Liver (tissue), 3 donors: ENCODE results near the gene USP49.

Source experiments
- ATF3 ChIP-seq: IDR thresholded peaks from 2 replicates; pipeline ENCODE4 v1.6.1; 2016; ENCODE audit warnings: antibody characterized with exemption
- CTCF ChIP-seq: fragments of 150-350 bp; IDR thresholded peaks from 2 replicates; pipeline ENCODE4 v1.5.1; 2017; ENCODE audit warnings: improper control_type of control experiment, low read depth, low read length; ENCODE audit not compliant: missing input control
- EGR1 ChIP-seq, 2 donors: IDR thresholded peaks; 2 replicates each; pipeline ENCODE4 v1.6.1; 2016 to 2018; ENCODE audit warnings: antibody characterized with exemption in 2 of 2, low read depth in 2 of 2
- RXRA ChIP-seq, 2 donors: IDR thresholded peaks; 2 replicates each; pipeline ENCODE4 v1.6.1; 2017 to 2018; ENCODE audit warnings: antibody characterized with exemption in 2 of 2, mild to moderate bottlenecking in 1 of 2
- SP1 ChIP-seq: IDR thresholded peaks from 2 replicates; pipeline ENCODE4 v1.6.1; 2018; ENCODE audit warnings: antibody characterized with exemption, mild to moderate bottlenecking
- TAF1 ChIP-seq: conservative IDR thresholded peaks from 2 replicates; pipeline ENCODE4 v1.6.1; 2016; ENCODE audit warnings: antibody characterized with exemption, mild to moderate bottlenecking
- YY1 ChIP-seq: IDR thresholded peaks from 2 replicates; pipeline ENCODE4 v1.6.1; 2016; ENCODE audit warnings: antibody characterized with exemption, mild to moderate bottlenecking
- ZBTB33 ChIP-seq: IDR thresholded peaks from 2 replicates; pipeline ENCODE4 v1.6.1; 2016; ENCODE audit warnings: antibody characterized with exemption
- donor health status: healthy.
- donor health status: healthy.

DNA sequence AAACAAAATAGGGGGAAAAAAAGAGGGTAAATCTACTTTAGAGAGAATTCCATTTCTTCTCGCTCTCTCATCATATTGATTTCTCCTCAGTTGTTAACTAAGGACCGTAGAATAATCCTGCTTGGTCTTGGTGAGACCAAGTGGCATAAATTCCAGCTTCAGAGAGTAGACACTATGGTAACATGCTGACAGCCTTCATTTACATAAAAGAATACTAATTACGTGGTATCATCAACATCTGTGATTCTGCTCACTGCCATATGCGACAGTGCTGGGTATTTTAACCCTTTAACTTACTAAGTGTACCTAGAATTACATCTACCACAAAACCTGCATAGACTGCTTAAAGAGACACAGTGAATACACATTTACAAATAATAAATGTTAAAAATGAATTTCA, 80.5 kb downstream of the USP49 start:
- TF ChIP-seq CTCF: no peak
- no peak for TF ChIP-seq RXRA (IDR thresholded peaks at IDR 0.05)
- no peak for TF ChIP-seq YY1
- TF ChIP-seq ATF3: no peak
- no peak for TF ChIP-seq TAF1
- no peak for TF ChIP-seq EGR1 (IDR thresholded peaks at IDR 0.05; ENCODE audit: low read depth in 2 of 2)
- no peak for TF ChIP-seq SP1
- no peak for TF ChIP-seq ZBTB33
